HL-60 (cell line): Measurements from ENCODE around the gene SSNA1.

ENCODE experiments used
- DNase-seq, 2 experiments: peaks; one replicate each; pipeline ENCODE4 v3.0.0-alpha.2; 2010 to 2020; ENCODE audit warnings: low read depth in 1 of 2, low spot score in 1 of 2
- H3K27ac ChIP-seq: fragments of 250-450 bp; sonication (Bioruptor Pico); replicated peaks from 2 replicates; pipeline ENCODE4 v1.5.1; 2020; ENCODE audit warnings: mild to moderate bottlenecking, moderate library complexity
- H3K27me3 ChIP-seq: fragments of 250-450 bp; sonication (Bioruptor Pico); 2 replicates; pipeline ENCODE4 v1.5.1; 2021; ENCODE audit warnings: mild to moderate bottlenecking, moderate library complexity; ENCODE audit not compliant: insufficient read depth, poor library complexity, severe bottlenecking
- H3K4me3 ChIP-seq: replicated peaks from 2 replicates; pipeline ENCODE4 v1.5.1; 2011; ENCODE audit warnings: mild to moderate bottlenecking, control low read depth, low read length; ENCODE audit not compliant: insufficient read depth
- CTCF ChIP-seq: IDR thresholded peaks from one replicate; pipeline ENCODE4 v1.5.1; 2011; ENCODE audit warnings: low read length, control low read depth, inconsistent platforms; ENCODE audit not compliant: insufficient read depth
- GABPA ChIP-seq: IDR thresholded peaks from 2 replicates; pipeline ENCODE4 v1.6.1; 2012; ENCODE audit warnings: low read depth
- POLR2AphosphoS5 ChIP-seq: IDR thresholded peaks from 2 replicates; pipeline ENCODE4 v1.6.1; 2012; ENCODE audit warnings: low read depth
- REST ChIP-seq: IDR thresholded peaks from 2 replicates; pipeline ENCODE4 v1.6.1; 2012; ENCODE audit warnings: low read depth; ENCODE audit not compliant: insufficient replicate concordance
- SPI1 ChIP-seq: IDR thresholded peaks from 2 replicates; pipeline ENCODE4 v1.6.1; 2012; ENCODE audit warnings: low read depth, mild to moderate bottlenecking, borderline replicate concordance

The SSNA1 gene

DNA sequence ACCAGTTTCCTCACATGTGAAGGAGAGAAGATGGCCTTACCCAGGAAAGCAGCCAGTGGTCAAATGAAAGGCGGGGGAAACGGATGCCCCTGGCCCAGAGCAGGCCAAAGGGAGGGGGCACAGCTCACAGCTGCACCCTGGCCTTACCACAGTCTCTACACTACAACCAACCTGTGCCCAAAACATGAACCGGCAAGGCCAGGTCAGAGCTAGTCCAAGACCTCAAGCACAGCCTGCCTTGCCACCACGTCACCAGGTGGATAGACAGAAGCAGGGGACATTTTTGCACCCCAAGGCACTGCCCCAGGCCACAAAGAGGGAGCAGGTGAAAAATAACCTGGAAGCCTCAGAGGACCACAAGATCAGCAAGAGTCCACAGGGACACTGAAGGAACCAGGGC, 45.0 kb upstream of the SSNA1 start:
- H3K27ac ChIP-seq, result no peak overlapping the region
- peaks cover 16% of the 10 kb centered on the region for H3K27me3 ChIP-seq
- H3K4me3 ChIP-seq, result no peak overlapping the region
- no peak for TF ChIP-seq POLR2AphosphoS5
- TF ChIP-seq GABPA, result no peak
- no peak for TF ChIP-seq SPI1
- TF ChIP-seq REST, result no peak
- TF ChIP-seq CTCF, result no peak
- DNase-seq, result no peak

GRCh38 chr9:137145731-137146526, 42.5 kb upstream of the SSNA1 start:
- no peak for DNase-seq
- TF ChIP-seq REST, result peak; percentile 83
- TF ChIP-seq SPI1, result no peak
- TF ChIP-seq CTCF, result no peak
- no peak for TF ChIP-seq POLR2AphosphoS5
- no peak for TF ChIP-seq GABPA
- no peaks in the 10 kb centered on the region for H3K27me3 ChIP-seq
- no peak overlapping the region for H3K27ac ChIP-seq
- no peak overlapping the region for H3K4me3 ChIP-seq

GRCh38 chr9:137146527-137146918, 42.0 kb upstream of the SSNA1 start:
- no peak for DNase-seq
- no peaks in the 10 kb centered on the region for H3K27me3 ChIP-seq
- TF ChIP-seq SPI1 (no peak), POLR2AphosphoS5 (no peak), CTCF (no peak), GABPA (no peak), REST (peak; percentile 82)
- H3K27ac ChIP-seq, result no peak overlapping the region
- no peak overlapping the region for H3K4me3 ChIP-seq
